Endometrial microvascular endothelial cells (primary cell): ENCODE measurements around the gene ATP6V0A4. TPM values are rescaled to one million over a fixed set of nuclear protein-coding genes. Genes with fewer than 3 reads are reported as not detected.
"Not testable (repeated sequence)": the region's sequence is repeated elsewhere in the genome, so short reads cannot be mapped to it uniquely, and the experiment has no call there.

Experiments
- in situ Hi-C: cut with HindIII; loops from 2 replicates; pipeline ENCODE4 v1.10.0; 2017; ENCODE audit warnings: low sequenced_read_pairs, low pct_unique_long_range_greater_than_20kb; ENCODE audit errors: inconsistent ontology term
- total RNA-seq: library from RNA; depleted of rRNA; stranded (reverse); fragments of >200 nt; gene quantifications from one replicate; pipeline ENCODE4 v1.2.3, GENCODE V29; 2015; ENCODE audit errors: inconsistent ontology term

ATP6V0A4 gene
- total RNA-seq, 1 donor from 2014 or later = not detected

DNA sequence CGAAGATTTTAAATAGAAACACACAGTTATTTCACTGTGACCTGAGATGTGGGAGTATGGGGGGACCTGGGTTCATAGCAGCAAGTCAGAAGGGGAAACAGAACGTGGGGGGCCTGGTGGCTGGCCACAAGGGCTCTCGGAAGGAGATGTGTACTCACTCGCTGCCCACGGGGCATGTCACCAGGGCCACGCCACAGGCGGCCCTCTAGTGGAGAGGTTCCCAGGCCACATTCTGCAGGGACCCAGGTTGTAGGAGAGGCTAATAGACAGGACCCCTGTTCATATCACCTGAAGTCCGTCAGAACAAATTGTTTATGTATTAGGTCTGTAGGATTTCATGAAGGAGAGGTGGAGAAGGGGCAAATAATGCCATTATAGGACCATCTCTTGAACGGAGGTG is 71.7 kb downstream of the ATP6V0A4 start:
- in situ Hi-C loops = no loop called here

GRCh38 chr7:138720286-138720685 is 77.7 kb downstream of the ATP6V0A4 start:
- in situ Hi-C loops = no loop called here

DNA sequence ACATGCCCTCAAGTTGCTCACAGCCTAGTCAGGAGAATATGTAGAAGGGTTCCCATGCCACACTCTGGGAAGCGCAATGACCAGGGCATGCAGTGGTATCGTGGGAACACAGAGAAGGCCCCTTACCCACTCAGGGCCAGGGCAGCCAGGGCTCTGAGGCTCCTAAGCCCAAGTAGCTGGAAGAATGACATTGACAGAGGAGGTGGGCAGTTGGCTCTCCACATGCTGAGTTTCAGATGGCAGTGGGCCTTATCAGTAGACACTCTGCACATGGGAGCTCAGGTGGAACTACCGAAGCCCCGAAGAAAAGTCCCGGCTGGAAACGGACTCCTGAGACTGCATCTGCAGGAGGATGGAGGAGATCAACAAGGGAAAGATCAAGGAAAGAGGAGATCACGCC is 81.1 kb downstream of the ATP6V0A4 start:
- in situ Hi-C loops = no loop called here

- in situ Hi-C loops = no loop called here
These were observed 84.8 kb downstream of the ATP6V0A4 start for GRCh38 chr7:138713191-138713590.

GRCh38 chr7:138712652-138713051 is 85.3 kb downstream of the ATP6V0A4 start:
- in situ Hi-C loops = no loop called here

GRCh38 chr7:138710536-138711385 is 87.2 kb downstream of the ATP6V0A4 start:
- in situ Hi-C loops = no loop called here

DNA sequence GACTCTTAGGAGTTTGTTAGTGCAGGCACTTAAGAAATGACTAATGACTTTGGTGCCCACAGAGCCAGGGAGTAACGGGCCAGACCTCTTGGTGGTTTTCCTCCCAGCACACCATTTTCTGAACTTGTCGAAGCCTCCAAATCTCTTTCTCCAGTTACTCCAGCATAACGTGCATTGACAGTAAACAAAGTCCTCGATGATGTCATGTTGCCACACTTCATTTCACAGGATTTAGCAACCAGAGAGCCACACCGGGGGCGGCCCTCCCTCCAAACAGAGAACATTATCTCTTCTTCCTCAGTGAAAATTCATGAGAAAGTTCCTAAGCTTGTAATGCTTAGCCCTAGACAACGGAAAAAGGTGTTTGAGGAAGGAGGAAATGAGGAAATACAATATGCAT is 92.8 kb downstream of the ATP6V0A4 start:
- in situ Hi-C loops = no loop called here

DNA sequence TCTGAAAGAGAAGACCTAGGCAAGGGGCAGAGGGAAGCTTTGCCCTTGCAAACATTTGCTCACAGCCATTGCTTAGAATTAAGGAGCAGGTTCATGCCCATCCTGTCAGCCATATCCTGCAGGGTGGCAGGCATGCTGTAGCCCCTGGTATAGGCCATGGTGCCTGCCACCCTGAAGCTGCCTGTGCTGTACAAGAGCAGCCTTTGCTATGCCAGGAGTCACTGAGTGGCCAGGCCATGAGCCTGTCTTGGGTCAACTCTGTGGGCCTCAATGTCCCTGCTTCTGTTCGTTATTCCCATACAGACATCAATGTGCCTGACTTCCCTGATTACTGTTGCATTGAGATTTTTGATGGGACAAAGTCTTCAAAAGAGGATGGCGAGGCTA is 96.5 kb downstream of the ATP6V0A4 start:
- in situ Hi-C loops = no loop called here

GRCh38 chr7:138700857-138701536 is 97.0 kb downstream of the ATP6V0A4 start, which contains the start of gene SVOPL:
SVOPL (minus strand) TSS chr7:138701362; CDS start chr7:138679045, 22,317 bp downstream.
- in situ Hi-C loops = no loop called here

DNA sequence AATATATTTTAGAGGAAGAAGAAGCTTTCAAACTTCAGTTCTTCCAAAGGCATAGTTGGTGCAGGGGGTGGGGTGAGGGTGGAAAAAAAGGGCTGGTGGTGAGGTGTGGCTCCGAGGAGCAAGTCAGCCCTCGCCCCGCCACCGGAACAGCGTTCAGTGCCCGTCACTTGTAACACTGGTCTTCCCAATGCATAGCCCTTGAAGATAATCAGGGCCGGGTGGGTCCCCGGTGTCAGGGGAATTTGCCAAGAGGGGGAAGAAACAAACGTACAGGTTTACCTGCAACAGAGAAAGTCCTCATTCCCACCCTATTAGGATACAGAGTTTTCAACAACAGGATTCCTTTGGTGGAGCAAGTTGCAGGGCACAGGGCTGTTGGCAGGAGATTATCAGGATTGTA is 98.3 kb downstream of the ATP6V0A4 start:
- in situ Hi-C loops = no loop called here

GRCh38 chr7:138698281-138698680 is 99.7 kb downstream of the ATP6V0A4 start:
- in situ Hi-C loops = no loop called here

- in situ Hi-C loops = no loop called here
These were observed 100.3 kb downstream of the ATP6V0A4 start for GRCh38 chr7:138697535-138698182.

GRCh38 chr7:138695776-138696175 is 102.2 kb downstream of the ATP6V0A4 start:
- in situ Hi-C loops = not testable (repeated sequence)

- in situ Hi-C loops = no loop called here
These were observed 102.9 kb downstream of the ATP6V0A4 start for GRCh38 chr7:138695106-138695505.

DNA sequence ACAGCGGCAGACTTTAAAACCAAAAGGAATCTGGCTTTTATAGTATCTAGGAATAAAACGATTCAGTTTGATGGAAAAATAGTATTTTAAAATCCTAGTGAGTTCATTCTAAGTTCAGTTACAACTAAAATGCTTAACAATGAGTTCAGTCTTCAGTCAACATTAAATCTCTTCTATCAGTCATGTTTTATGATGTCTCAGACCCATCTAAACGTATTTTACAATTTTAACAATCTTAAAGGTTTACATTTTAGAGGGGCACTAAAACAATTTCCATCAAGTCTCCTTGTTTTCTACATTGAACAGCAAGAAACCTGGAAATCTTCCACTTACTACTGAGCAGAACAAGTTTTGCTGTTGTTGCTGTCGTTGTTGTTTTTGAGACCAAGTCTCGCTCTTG is 106.8 kb downstream of the ATP6V0A4 start:
- in situ Hi-C loops = no loop called here

GRCh38 chr7:138690495-138690894 is 107.5 kb downstream of the ATP6V0A4 start:
- in situ Hi-C loops = no loop called here

DNA sequence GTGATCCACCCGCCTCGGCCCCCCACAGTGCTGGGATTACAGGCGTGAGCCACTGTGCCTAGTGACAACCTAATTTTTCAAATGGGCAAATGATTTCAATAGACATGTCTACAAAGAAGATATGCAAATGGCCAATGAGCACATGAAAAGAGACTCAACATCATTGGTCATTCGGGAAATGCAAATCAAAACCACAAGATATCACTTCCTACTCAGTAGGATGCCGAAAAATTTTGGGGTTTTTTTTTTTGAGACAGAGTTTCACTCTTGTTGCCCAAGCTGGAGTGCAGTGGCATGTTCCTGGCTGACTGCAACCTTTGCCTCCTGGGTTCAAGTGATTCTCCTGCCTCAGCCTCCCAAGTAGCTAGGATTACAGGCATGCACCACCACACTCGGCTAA is 110.0 kb downstream of the ATP6V0A4 start:
- in situ Hi-C loops = not testable (repeated sequence)

DNA sequence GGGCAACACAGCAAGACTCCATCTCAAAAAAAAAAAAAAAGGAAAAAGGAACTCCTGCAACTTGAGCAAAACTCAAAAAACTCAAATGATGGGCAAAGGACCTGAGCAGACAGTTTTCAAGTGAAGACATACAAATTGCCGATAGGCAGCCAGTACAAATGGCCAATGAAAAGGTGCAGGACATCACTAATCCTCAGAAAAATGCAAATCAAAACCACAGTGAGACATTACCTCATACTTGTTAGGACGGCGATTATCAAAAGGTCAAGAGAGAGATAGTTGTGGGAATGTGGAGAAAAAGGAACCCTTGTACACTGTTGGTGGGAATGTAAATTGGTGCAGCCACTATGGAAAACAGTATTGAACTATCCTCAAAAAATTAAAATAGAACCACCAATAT is 113.7 kb downstream of the ATP6V0A4 start:
- in situ Hi-C loops = no loop called here

DNA sequence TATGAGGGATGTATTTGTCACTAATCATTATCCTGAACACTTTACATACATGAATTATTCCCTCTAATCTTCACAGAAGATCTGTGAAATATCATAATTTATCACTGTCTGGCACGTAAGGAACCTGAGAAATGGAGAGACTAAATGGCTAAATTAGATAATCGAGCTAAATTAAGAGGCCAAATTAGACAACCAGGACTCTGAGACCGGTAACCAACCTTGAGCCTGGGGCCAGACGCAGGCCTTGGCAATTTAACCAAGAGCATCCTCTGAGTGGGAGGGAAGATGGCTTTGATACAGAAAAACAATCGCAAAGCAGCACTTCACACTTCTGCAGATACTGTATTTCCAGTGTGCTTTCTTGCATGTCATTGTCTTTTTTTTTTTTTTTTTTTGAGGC is 118.2 kb downstream of the ATP6V0A4 start:
- in situ Hi-C loops = no loop called here

DNA sequence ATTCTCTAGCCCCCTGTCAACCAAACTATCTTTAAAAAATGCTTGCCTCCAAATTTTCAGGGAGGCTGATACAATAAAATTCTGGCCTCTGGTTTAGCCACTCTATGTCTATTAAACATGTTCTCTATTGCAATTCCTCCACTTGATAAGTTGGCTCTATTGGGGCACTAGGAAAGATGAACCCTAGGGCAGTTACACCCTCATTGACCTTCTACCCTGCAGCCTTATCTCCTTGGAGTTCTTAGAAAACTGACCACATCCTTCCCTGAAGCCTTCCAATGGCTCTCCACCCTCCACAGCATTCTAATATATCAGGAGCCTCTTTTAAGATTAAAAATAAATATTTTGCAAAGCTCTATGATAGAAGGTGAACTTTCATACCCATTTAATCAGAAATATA is 127.4 kb downstream of the ATP6V0A4 start:
- in situ Hi-C loops = no loop called here
